Breast epithelium (tissue), 3 donors: Measurements from ENCODE around the gene DMD.

Experiments used
- CTCF ChIP-seq, 3 donors: fragments of 450-650 bp; IDR thresholded peaks; one replicate each; pipeline ENCODE4 v1.5.1; 2016 to 2017; ENCODE audit warnings: antibody characterized with exemption in 3 of 3, mild to moderate bottlenecking in 3 of 3, moderate library complexity in 3 of 3
- POLR2A ChIP-seq: fragments of 450-650 bp; IDR thresholded peaks from one replicate; pipeline ENCODE4 v1.6.1; 2016; ENCODE audit warnings: antibody characterized with exemption, mild to moderate bottlenecking, moderate library complexity
- POLR2AphosphoS5 ChIP-seq, 3 donors: sonication (generic); formaldehyde crosslinking; IDR thresholded peaks; one replicate each; pipeline ENCODE4 v1.6.1; 2017; ENCODE audit warnings: antibody characterized with exemption in 3 of 3

- TF ChIP-seq POLR2A (no peak), CTCF (IDR thresholded peaks at IDR 0.05) (no peak), POLR2AphosphoS5 (IDR thresholded peaks at IDR 0.05) (no peak)
These were observed 1092.5 kb downstream of the DMD start for GRCh38 chrX:32118832-32119231.
